Fibroblast of mammary gland (primary cell): ENCODE measurements around the gene MED12L.

Experiments used
- DNase-seq: peaks from one replicate; pipeline ENCODE4 v3.0.0-alpha.2; 2010; ENCODE audit warnings: low read depth
- H3K4me3 ChIP-seq: 2 replicates; pipeline ENCODE4 v1.5.1; 2011; ENCODE audit warnings: low read depth, mild to moderate bottlenecking, low read length, moderate library complexity; ENCODE audit not compliant: control insufficient read depth
- TF ChIP-seq, protein P1 (sequence below): conservative IDR thresholded peaks from 2 replicates; pipeline ENCODE4 v1.5.1; 2011; ENCODE audit warnings: low read depth, low read length, inconsistent platforms; ENCODE audit not compliant: control insufficient read depth, insufficient read depth

MED12L gene

DNA sequence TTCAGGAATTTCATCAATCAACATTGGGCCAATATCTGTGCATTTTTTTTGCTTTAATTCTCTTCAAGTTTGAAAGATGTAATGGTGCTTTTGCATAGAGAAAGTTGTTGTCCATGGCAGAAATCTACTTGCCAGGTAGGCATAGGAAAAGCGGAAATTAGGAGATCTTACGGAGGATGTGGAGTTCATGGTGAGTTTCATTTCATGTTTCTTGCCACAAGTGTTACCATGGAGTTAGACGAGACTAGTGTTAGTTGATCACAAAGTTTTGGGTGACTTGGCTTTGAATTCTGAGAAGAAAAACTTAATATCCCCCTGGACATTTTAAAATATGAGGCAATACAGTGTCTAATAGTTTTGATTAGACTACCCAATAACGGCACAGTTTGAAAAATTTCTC is 244.9 kb downstream of the MED12L start:
- DNase-seq = no peak
- TF ChIP-seq, protein P1, sequence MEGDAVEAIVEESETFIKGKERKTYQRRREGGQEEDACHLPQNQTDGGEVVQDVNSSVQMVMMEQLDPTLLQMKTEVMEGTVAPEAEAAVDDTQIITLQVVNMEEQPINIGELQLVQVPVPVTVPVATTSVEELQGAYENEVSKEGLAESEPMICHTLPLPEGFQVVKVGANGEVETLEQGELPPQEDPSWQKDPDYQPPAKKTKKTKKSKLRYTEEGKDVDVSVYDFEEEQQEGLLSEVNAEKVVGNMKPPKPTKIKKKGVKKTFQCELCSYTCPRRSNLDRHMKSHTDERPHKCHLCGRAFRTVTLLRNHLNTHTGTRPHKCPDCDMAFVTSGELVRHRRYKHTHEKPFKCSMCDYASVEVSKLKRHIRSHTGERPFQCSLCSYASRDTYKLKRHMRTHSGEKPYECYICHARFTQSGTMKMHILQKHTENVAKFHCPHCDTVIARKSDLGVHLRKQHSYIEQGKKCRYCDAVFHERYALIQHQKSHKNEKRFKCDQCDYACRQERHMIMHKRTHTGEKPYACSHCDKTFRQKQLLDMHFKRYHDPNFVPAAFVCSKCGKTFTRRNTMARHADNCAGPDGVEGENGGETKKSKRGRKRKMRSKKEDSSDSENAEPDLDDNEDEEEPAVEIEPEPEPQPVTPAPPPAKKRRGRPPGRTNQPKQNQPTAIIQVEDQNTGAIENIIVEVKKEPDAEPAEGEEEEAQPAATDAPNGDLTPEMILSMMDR = no peak
- no peak overlapping the region for H3K4me3 ChIP-seq

- TF ChIP-seq, protein P1 = no peak
- H3K4me3 ChIP-seq = no peak overlapping the region
- no peak for DNase-seq
These were observed 245.4 kb downstream of the MED12L start for GRCh38 chr3:151330899-151331298.

DNA sequence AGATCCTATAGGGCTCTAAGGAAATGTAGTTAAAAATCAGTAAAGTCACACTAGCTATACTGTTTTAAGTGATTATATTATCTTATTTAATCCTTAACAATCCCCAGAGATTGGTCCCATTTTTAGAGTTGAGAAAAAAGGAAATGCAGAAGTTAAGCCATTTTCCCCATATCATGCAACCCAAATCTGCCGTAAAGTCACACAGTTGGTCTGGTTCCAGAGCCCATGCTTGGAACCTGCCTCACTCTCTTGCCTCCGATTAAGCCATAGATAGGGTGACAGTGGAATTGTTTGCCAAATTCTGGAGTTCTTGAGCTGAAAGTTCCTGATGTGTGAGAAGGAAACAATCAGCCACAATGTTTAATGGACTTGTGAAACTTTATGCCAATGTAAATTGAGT is 246.2 kb downstream of the MED12L start:
- no peak overlapping the region for H3K4me3 ChIP-seq
- no peak for DNase-seq
- TF ChIP-seq, protein P1 = no peak

DNA sequence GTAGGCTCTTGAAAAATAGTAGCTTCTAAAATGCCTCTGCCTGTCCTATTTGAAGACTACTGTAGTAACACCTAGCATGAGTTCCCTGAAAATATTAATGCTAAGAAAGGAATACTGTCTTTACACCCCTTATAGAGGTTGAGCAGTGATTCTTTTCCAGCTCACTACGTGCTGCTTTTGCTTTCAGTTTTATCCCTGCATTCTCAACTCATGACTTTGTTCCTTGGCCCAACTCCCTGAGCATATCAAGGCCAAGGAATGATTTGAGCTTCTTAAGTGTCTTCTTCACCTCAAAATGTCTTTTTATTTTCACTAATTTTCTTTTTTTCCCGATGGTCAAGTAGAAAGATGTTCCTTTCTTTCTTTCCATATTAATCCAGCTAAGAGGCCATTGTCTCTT is 260.4 kb downstream of the MED12L start:
- DNase-seq = peak; percentile 79
- H3K4me3 ChIP-seq = peak overlapping the region; percentile 20
- TF ChIP-seq, protein P1 = no peak

DNA sequence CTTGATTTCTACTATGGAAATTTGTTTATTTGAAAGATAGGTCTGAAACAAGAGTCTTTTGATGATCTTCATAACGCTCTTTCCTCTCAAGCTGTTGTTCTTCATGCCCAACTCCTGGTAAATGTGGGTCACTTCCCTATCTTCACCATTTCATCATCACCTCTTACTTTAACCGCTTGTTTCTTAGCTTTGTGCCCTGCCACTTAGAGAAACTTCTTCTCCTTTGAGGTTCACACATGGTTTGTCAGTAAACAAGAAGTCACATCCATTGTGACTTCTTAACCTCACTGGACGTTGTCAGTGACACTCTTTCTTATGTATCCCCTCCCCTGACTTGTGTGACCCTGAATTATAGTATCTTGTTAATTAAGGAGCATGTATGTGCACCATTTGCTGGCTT is 260.8 kb downstream of the MED12L start:
- TF ChIP-seq, protein P1 = no peak
- H3K4me3 ChIP-seq = no peak overlapping the region
- no peak for DNase-seq

- DNase-seq = no peak
- TF ChIP-seq, protein P1 = no peak
- no peak overlapping the region for H3K4me3 ChIP-seq
These were observed 262.0 kb downstream of the MED12L start for GRCh38 chr3:151347432-151347831.

GRCh38 chr3:151350656-151351055 is 265.2 kb downstream of the MED12L start:
- TF ChIP-seq, protein P1 = no peak
- DNase-seq = no peak
- H3K4me3 ChIP-seq = no peak overlapping the region
